PC-3 (cell line): ENCODE results near the gene RMC1. TPM values are rescaled to one million over a fixed set of nuclear protein-coding genes. Genes with fewer than 3 reads are reported as not detected.

Experiments used
- ATAC-seq: fragments of 200-7000 bp; cut with Tn5 transposase; 2 replicates; pipeline ENCODE4 v1.9.1; 2020; ENCODE audit warnings: mild to moderate bottlenecking, moderate library complexity
- BruUV-seq: library from RNA; stranded (reverse); fragments of 400-500 nt; replicated peaks from 2 replicates; lab custom pipeline; 2021; lab: Mats Ljungman, UMichigan
- CTCF ChIA-PET: fragments of 300-600 bp; sonication (Branson Sonifier 250); formaldehyde crosslinking; loops from one replicate; lab custom pipeline; 2022; ENCODE audit warnings: antibody characterized with exemption; lab: Charles Lee
- POLR2A ChIA-PET: fragments of 300-600 bp; sonication (Branson Sonifier 250); formaldehyde crosslinking; loops from one replicate; lab custom pipeline; 2022; ENCODE audit warnings: antibody characterized with exemption; ENCODE audit not compliant: unreplicated experiment; lab: Charles Lee
- DNase-seq: peaks from one replicate; pipeline ENCODE4 v3.0.0-alpha.2; 2015
- H2AFZ ChIP-seq: fragments of 300-600 bp; sonication (generic); 2 replicates; pipeline ENCODE4 v1.6.0; 2016; ENCODE audit warnings: antibody characterized with exemption, low read length
- H3F3A ChIP-seq: fragments of 300-600 bp; sonication (generic); one replicate; pipeline ENCODE4 v1.6.0; 2017; ENCODE audit warnings: antibody characterized with exemption, low read length, control low read depth, mild to moderate bottlenecking; ENCODE audit not compliant: unreplicated experiment
- H3K27ac ChIP-seq: fragments of 300-600 bp; sonication (generic); 2 replicates; pipeline ENCODE4 v1.5.1; 2016; ENCODE audit warnings: mild to moderate bottlenecking, low read length
- H3K27me3 ChIP-seq: fragments of 300-600 bp; sonication (generic); 2 replicates; pipeline ENCODE4 v1.6.1; 2016; ENCODE audit warnings: low read length, mixed read lengths
- H3K36me3 ChIP-seq: fragments of 300-600 bp; sonication (generic); 2 replicates; pipeline ENCODE4 v1.6.1; 2016; ENCODE audit warnings: low read depth, mixed run types, low read length, mixed read lengths
- H3K4me1 ChIP-seq: fragments of 300-600 bp; sonication (generic); 2 replicates; pipeline ENCODE4 v1.5.1; 2016; ENCODE audit warnings: low read length; ENCODE audit not compliant: insufficient read depth
- H3K4me2 ChIP-seq: fragments of 300-600 bp; sonication (generic); 2 replicates; pipeline ENCODE4 v1.6.0; 2016; ENCODE audit warnings: low read length
- H3K4me3 ChIP-seq: fragments of 300-600 bp; sonication (generic); 2 replicates; pipeline ENCODE4 v1.5.1; 2016; ENCODE audit warnings: mild to moderate bottlenecking, low read length, mixed read lengths
- H3K79me2 ChIP-seq: fragments of 300-600 bp; sonication (generic); 2 replicates; pipeline ENCODE4 v1.6.1; 2017; ENCODE audit warnings: low read length, mixed read lengths
- H3K9ac ChIP-seq: fragments of 300-600 bp; sonication (generic); 2 replicates; pipeline ENCODE4 v1.6.0; 2016; ENCODE audit warnings: mild to moderate bottlenecking, low read length
- H3K9me2 ChIP-seq: fragments of 300-600 bp; sonication (generic); replicated peaks from 2 replicates; pipeline ENCODE4 v1.6.1; 2016; ENCODE audit warnings: mixed run types, low read length, mixed read lengths
- H3K9me3 ChIP-seq: fragments of 300-600 bp; sonication (generic); 2 replicates; pipeline ENCODE4 v1.6.1; 2016; ENCODE audit warnings: low read length, mixed read lengths
- H4K20me1 ChIP-seq: fragments of 300-600 bp; sonication (generic); 2 replicates; pipeline ENCODE4 v1.6.1; 2016; ENCODE audit warnings: low read length, mixed read lengths
- CTCF ChIP-seq: fragments of 300-600 bp; sonication (generic); conservative IDR thresholded peaks from 2 replicates; pipeline ENCODE4 v1.5.1; 2017; ENCODE audit warnings: antibody characterized with exemption, low read depth, mild to moderate bottlenecking, low read length
- EZH2 ChIP-seq: fragments of 300-600 bp; sonication (generic); IDR thresholded peaks from one replicate; pipeline ENCODE4 v1.6.1; 2017; ENCODE audit warnings: antibody characterized with exemption, mild to moderate bottlenecking, low read length; ENCODE audit not compliant: unreplicated experiment
- EZH2phosphoT487 ChIP-seq: fragments of 300-600 bp; sonication (generic); IDR thresholded peaks from 2 replicates; pipeline ENCODE4 v1.6.1; 2018; ENCODE audit warnings: mild to moderate bottlenecking, antibody characterized with exemption, low read length, borderline replicate concordance
- intact Hi-C: fragments of 100-400 bp; cut with micrococcal nuclease; formaldehyde crosslinking; loops from 2 replicates; pipeline ENCODE4 v1.9.0; 2023
- total RNA-seq: library from RNA; depleted of rRNA; stranded (reverse); fragments of >200 nt; gene quantifications from 2 replicates; pipeline ENCODE4 v1.2.3, GENCODE V29; 2014

RMC1 gene
- total RNA-seq, 1 experiment from 2014 or later = 23.2 TPM

GRCh38 chr18:23551978-23552377, 48.7 kb downstream of the RMC1 start:
- Histone ChIP-seq H3K4me3 (no peak overlapping the region), H3F3A (no peaks in the 10 kb centered on the region), H3K4me2 (no peak overlapping the region), H3K9me3 (no peaks in the 10 kb centered on the region), H3K27ac (no peak overlapping the region), H3K9me2 (no peaks in the 10 kb centered on the region), H3K9ac (no peak overlapping the region), H3K79me2 (no peaks in the 10 kb centered on the region), H4K20me1 (no peaks in the 10 kb centered on the region), H3K27me3 (no peaks in the 10 kb centered on the region), H3K36me3 (peaks cover 68% of the 10 kb centered on the region), H2AFZ (no peak overlapping the region), H3K4me1 (peaks cover 7% of the 10 kb centered on the region; the same call in 1 of the 2 replicates)
- intact Hi-C loops = no loop called here
- POLR2A ChIA-PET = no interaction called here
- no peak for DNase-seq
- TF ChIP-seq EZH2phosphoT487 (no peak), EZH2 (no peak), CTCF (no peak)
- BruUV-seq = no TSS peak
- CTCF ChIA-PET = no interaction called here
- ATAC-seq = no peak

- Histone ChIP-seq H3K9ac (no peak overlapping the region), H3K27ac (no peak overlapping the region), H4K20me1 (no peaks in the 10 kb centered on the region), H3K9me3 (no peaks in the 10 kb centered on the region), H3K27me3 (no peaks in the 10 kb centered on the region), H2AFZ (no peak overlapping the region), H3K9me2 (no peaks in the 10 kb centered on the region), H3K4me1 (peaks cover 7% of the 10 kb centered on the region; the same call in 1 of the 2 replicates), H3K4me3 (no peak overlapping the region), H3K36me3 (peaks cover 64% of the 10 kb centered on the region), H3K4me2 (no peak overlapping the region), H3K79me2 (no peaks in the 10 kb centered on the region), H3F3A (no peaks in the 10 kb centered on the region)
- intact Hi-C loops = no loop called here
- BruUV-seq = no TSS peak
- POLR2A ChIA-PET = no interaction called here
- DNase-seq = no peak
- ATAC-seq = no peak
- TF ChIP-seq EZH2 (no peak), CTCF (no peak), EZH2phosphoT487 (no peak)
- CTCF ChIA-PET = no interaction called here
Measured at GRCh38 chr18:23552505-23552904, 49.2 kb downstream of the RMC1 start.

- Histone ChIP-seq H3K9me2 (no peaks in the 10 kb centered on the region), H3K79me2 (no peaks in the 10 kb centered on the region), H3K4me2 (no peak overlapping the region), H3F3A (no peaks in the 10 kb centered on the region), H3K36me3 (peaks cover 66% of the 10 kb centered on the region), H3K27ac (no peak overlapping the region), H4K20me1 (no peaks in the 10 kb centered on the region), H3K9ac (no peak overlapping the region), H3K9me3 (no peaks in the 10 kb centered on the region), H2AFZ (no peak overlapping the region), H3K4me3 (no peak overlapping the region), H3K27me3 (no peaks in the 10 kb centered on the region), H3K4me1 (no peaks in the 10 kb centered on the region)
- TF ChIP-seq CTCF (no peak), EZH2phosphoT487 (no peak), EZH2 (no peak)
- BruUV-seq = no TSS peak
- ATAC-seq (no peak), DNase-seq (no peak)
- ChIA-PET CTCF (no interaction called here), POLR2A (no interaction called here)
- intact Hi-C loops = no loop called here
Measured at GRCh38 chr18:23553887-23554286, 50.6 kb downstream of the RMC1 start.
